Activated CD8-positive, alpha-beta T cell treated with anti-CD3 and anti-CD28 coated beads for 36 hours (primary cell): ENCODE measurements around the gene PSMA6. TPM values are rescaled to one million over a fixed set of nuclear protein-coding genes. Genes with fewer than 3 reads are reported as not detected.
"Not testable (repeated sequence)": the region's sequence is repeated elsewhere in the genome, so short reads cannot be mapped to it uniquely, and the experiment has no call there.

Experiments
- ATAC-seq: fragments of 200-7000 bp; cut with Tn5 transposase; one replicate; pipeline ENCODE4 v1.10.0; 2021; ENCODE audit warnings: mild to moderate bottlenecking, moderate library complexity
- CTCF ChIA-PET: fragments of 350-600 bp; sonication (Branson Sonifier 250); formaldehyde crosslinking; loops from one replicate; lab custom pipeline; 2021; ENCODE audit warnings: antibody characterized with exemption; lab: Charles Lee
- POLR2A ChIA-PET: fragments of 350-600 bp; sonication (Branson Sonifier 250); formaldehyde crosslinking; loops from one replicate; lab custom pipeline; 2021; ENCODE audit warnings: antibody characterized with exemption; lab: Charles Lee
- DNase-seq: peaks from one replicate; pipeline ENCODE4 v3.0.0-alpha.2; 2020
- H3K27ac Mint-ChIP-seq: one replicate; pipeline ENCODE4 v1.8.0; 2021; ENCODE audit warnings: mild to moderate bottlenecking, mixed read lengths
- H3K27me3 Mint-ChIP-seq: one replicate; pipeline ENCODE4 v1.8.0; 2021; ENCODE audit warnings: mixed read lengths
- H3K36me3 Mint-ChIP-seq: one replicate; pipeline ENCODE4 v1.8.0; 2021; ENCODE audit warnings: low read depth, mixed read lengths
- H3K4me1 Mint-ChIP-seq: one replicate; pipeline ENCODE4 v1.8.0; 2021; ENCODE audit warnings: low read depth, mixed read lengths
- H3K4me3 Mint-ChIP-seq: one replicate; pipeline ENCODE4 v1.8.0; 2021; ENCODE audit warnings: mild to moderate bottlenecking, moderate library complexity, mixed read lengths
- H3K9me3 Mint-ChIP-seq: one replicate; pipeline ENCODE4 v1.8.0; 2021; ENCODE audit warnings: mixed read lengths
- intact Hi-C: fragments of 100-400 bp; cut with micrococcal nuclease; formaldehyde crosslinking; loops from one replicate; pipeline ENCODE4 v1.10.0; 2022
- total RNA-seq, 2 experiments: library from RNA; stranded (reverse); gene quantifications; one replicate each; pipeline ENCODE4 v1.2.3, GENCODE V29; 2021
- TF ChIP-seq, protein P1 (sequence below): fragments of 200-600 bp; IDR thresholded peaks from one replicate; pipeline ENCODE4 v1.8.0; 2022; ENCODE audit warnings: antibody characterized with exemption, mild to moderate bottlenecking

Gene PSMA6
- total RNA-seq, 2 experiments from 2014 or later, result 361 to 393 TPM

DNA sequence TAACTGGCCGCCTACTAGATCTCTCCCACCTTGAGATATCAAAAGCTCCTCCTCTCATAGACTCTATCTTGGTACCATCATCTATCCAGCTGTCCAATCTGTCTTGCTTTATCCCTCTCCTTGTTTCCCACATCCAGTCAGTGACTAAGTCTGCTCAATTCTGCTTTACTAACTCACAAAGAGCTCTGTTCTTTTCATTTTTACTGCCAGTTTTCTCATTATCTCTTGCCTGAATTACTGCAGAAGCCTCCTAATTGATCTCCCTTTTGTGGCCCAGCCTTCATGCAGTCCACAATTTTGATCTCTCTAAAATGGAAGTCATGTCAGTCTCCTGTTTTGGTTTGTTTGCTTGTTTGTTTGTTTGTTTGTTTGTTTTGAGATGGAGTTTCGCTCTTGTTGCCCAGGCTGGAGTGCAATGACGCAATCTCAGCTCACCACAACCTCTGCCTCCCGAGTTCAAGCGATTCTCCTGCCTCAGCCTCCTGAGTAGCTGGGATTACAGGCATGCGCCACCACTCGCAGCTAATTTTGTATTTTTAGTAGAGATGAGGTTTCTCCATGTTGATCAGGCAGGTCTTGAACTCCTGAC is 38.1 kb upstream of the PSMA6 start:
- CTCF ChIA-PET, result interaction anchor here (0.7 to 2.1 kb wide), 5 partner anchors 24 to 168 kb away, joined by 3 to 5 read pairs (median 4); no protein-coding TSS in a partner anchor
- POLR2A ChIA-PET, result interaction anchor here (1.9 kb wide), 1 partner anchor 151 kb away, joined by 6 read pairs; the partner anchor contains the start of gene NFKBIA
- Mint-ChIP-seq H3K36me3 (peaks cover 14% of the 10 kb centered on the region), H3K4me1 (peaks cover 30% of the 10 kb centered on the region), H3K27ac (peak overlapping the region; percentile 0)
- H3K27me3 Mint-ChIP-seq, H3K9me3 Mint-ChIP-seq, ATAC-seq, intact Hi-C loops, H3K4me3 Mint-ChIP-seq, DNase-seq: not testable (repeated sequence)

- CTCF ChIA-PET, result interaction anchor here (0.7 to 2.1 kb wide), 3 partner anchors 25 to 161 kb away, joined by 3 to 5 read pairs (median 4); no protein-coding TSS in a partner anchor
- Mint-ChIP-seq H3K36me3 (peaks cover 14% of the 10 kb centered on the region), H3K9me3 (no peaks in the 10 kb centered on the region), H3K27ac (peak overlapping the region; percentile 65), H3K4me3 (no peak overlapping the region), H3K4me1 (peaks cover 30% of the 10 kb centered on the region), H3K27me3 (no peaks in the 10 kb centered on the region)
- POLR2A ChIA-PET, result no interaction called here
- TF ChIP-seq, protein P1, sequence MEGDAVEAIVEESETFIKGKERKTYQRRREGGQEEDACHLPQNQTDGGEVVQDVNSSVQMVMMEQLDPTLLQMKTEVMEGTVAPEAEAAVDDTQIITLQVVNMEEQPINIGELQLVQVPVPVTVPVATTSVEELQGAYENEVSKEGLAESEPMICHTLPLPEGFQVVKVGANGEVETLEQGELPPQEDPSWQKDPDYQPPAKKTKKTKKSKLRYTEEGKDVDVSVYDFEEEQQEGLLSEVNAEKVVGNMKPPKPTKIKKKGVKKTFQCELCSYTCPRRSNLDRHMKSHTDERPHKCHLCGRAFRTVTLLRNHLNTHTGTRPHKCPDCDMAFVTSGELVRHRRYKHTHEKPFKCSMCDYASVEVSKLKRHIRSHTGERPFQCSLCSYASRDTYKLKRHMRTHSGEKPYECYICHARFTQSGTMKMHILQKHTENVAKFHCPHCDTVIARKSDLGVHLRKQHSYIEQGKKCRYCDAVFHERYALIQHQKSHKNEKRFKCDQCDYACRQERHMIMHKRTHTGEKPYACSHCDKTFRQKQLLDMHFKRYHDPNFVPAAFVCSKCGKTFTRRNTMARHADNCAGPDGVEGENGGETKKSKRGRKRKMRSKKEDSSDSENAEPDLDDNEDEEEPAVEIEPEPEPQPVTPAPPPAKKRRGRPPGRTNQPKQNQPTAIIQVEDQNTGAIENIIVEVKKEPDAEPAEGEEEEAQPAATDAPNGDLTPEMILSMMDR, result no peak
- intact Hi-C loops, result no loop called here
- DNase-seq (peak; percentile 60), ATAC-seq (peak; percentile 64)
Measured at GRCh38 chr14:35254736-35255135, 37.4 kb upstream of the PSMA6 start.

- H3K4me1 Mint-ChIP-seq, result peaks cover 27% of the 10 kb centered on the region
- ChIA-PET CTCF (interaction anchor here (1.2 kb wide), 1 partner anchor 59 kb away, joined by 3 read pairs; no protein-coding TSS in a partner anchor), POLR2A (no interaction called here)
- no peaks in the 10 kb centered on the region for H3K9me3 Mint-ChIP-seq
- H3K27me3 Mint-ChIP-seq, result no peaks in the 10 kb centered on the region
- intact Hi-C loops, result no loop called here
- ATAC-seq, result no peak
- DNase-seq, result no peak
- H3K36me3 Mint-ChIP-seq, result peaks cover 17% of the 10 kb centered on the region
- TF ChIP-seq, protein P1, result no peak
- no peak overlapping the region for H3K27ac Mint-ChIP-seq
- no peak overlapping the region for H3K4me3 Mint-ChIP-seq
Measured at GRCh38 chr14:35255711-35256110, 36.5 kb upstream of the PSMA6 start.

DNA sequence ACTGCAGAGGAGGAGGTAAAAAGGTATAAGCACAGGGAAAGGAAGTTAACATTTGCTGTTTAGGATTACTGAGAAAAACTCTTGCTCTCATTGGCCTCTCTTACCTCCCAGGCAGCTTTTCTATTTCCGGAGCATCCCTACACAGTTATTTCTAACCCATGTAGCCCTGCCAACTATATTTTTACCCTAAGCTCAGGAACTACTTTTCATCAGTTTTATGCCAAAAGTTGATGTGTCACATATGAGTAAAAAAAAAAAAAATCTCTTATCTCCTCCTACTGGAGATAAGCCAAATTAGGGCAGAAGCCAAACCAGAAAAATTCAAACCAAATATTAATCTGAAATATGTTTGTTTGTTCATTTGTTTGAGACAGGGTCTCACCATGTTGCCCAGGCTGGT is 34.4 kb upstream of the PSMA6 start:
- CTCF ChIA-PET, result interaction anchor here (0.8 to 1.6 kb wide), 2 partner anchors 29 to 117 kb away, joined by 4 to 8 read pairs; no protein-coding TSS in a partner anchor
- H3K27me3 Mint-ChIP-seq, result no peaks in the 10 kb centered on the region
- intact Hi-C loops, result no loop called here
- no peaks in the 10 kb centered on the region for H3K9me3 Mint-ChIP-seq
- H3K36me3 Mint-ChIP-seq, result peaks cover 14% of the 10 kb centered on the region
- ATAC-seq (no peak), DNase-seq (no peak)
- POLR2A ChIA-PET, result no interaction called here
- TF ChIP-seq, protein P1, result no peak
- no peak overlapping the region for H3K27ac Mint-ChIP-seq
- no peak overlapping the region for H3K4me3 Mint-ChIP-seq
- peaks cover 24% of the 10 kb centered on the region for H3K4me1 Mint-ChIP-seq

GRCh38 chr14:35258420-35258819 is 33.8 kb upstream of the PSMA6 start:
- no peaks in the 10 kb centered on the region for H3K27me3 Mint-ChIP-seq
- no peak overlapping the region for H3K27ac Mint-ChIP-seq
- H3K9me3 Mint-ChIP-seq, result no peaks in the 10 kb centered on the region
- CTCF ChIA-PET, result interaction anchor here (0.8 to 1.6 kb wide), 2 partner anchors 29 to 148 kb away, joined by 3 to 8 read pairs; no protein-coding TSS in a partner anchor
- H3K36me3 Mint-ChIP-seq, result peaks cover 14% of the 10 kb centered on the region
- no peak overlapping the region for H3K4me3 Mint-ChIP-seq
- ATAC-seq (no peak), DNase-seq (no peak)
- TF ChIP-seq, protein P1, result no peak
- peaks cover 21% of the 10 kb centered on the region for H3K4me1 Mint-ChIP-seq
- POLR2A ChIA-PET, result no interaction called here
- intact Hi-C loops, result no loop called here
